ENCODE data around the gene RBBP8.

The RBBP8 gene

DNA sequence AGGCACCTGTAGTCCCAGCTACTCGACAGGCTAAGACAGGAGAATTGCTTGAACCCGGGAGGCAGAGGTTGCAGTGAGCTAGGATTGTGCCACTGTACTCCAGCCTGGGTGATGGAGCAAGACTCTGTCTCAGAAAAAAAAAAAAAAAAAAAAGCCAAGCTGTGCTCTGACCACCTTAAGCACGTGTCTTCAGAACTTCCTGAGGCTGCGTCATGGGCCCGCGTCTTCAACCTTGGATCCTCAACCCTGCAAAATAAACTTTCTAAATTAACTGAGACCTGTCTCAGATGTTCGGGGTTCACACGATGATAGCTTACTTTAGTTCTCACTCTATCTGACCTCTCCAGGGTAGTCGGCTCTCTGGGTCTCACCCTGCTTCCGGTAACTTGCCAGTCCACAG, 136.4 kb downstream of the RBBP8 start:
- no peak for TF ChIP-seq CTCF (IDR thresholded peaks at IDR 0.05; ENCODE audit: insufficient read depth, low read depth, low read length, missing control alignments)
- DNase-seq (ENCODE audit: low read depth) = no peak
- no peak overlapping the region for H3K4me3 ChIP-seq (ENCODE audit: low read depth, low read length)

DNA sequence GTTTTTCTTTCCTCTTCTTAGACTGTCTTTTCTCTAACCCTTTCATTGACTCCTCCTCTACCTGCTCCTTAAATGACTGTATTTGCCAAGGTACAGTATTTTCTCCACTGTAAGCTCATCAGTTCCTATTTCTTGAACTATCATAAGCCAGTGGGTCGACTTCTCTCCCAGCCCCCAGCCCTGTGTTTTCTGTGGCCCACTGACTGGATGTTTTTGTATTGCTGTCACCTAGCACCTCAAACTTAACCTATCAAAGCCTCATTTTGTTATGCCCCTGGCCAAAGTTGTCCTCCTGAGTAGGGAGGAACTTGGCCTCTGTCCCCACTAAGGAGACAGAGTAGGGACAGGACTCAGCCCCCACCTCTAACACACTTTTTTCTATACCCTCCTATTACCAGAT, 136.8 kb downstream of the RBBP8 start:
- TF ChIP-seq CTCF (IDR thresholded peaks at IDR 0.05; ENCODE audit: insufficient read depth, low read depth, low read length, missing control alignments) = no peak
- no peak for DNase-seq (ENCODE audit: low read depth)
- H3K4me3 ChIP-seq (ENCODE audit: low read depth, low read length) = no peak overlapping the region

GRCh38 chr18:23071285-23071684, 138.2 kb downstream of the RBBP8 start:
- peak; percentile 92 for DNase-seq (ENCODE audit: low read depth)
- no peak for TF ChIP-seq CTCF (IDR thresholded peaks at IDR 0.05; ENCODE audit: insufficient read depth, low read depth, low read length, missing control alignments)
- H3K4me3 ChIP-seq (ENCODE audit: low read depth, low read length) = no peak overlapping the region

DNA sequence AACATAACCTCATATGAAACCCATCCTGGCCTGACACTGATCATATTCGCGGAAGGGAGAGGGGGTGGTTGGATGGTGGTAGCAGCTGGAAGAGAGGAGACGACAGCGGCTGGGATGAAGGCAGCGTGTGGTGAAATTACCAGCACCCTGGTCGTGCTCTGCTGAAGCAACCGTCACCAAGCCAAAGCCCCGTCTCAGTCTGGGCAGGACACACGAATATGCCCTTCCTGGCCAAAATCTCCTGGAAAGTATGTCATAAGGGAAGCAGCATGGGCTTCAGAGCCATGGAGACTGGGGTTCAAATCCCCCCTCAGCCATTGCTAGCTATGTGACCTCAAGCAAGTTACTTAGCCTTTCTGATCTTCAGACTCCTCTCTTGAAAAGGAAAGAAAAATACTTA, 139.0 kb downstream of the RBBP8 start:
- H3K4me3 ChIP-seq (ENCODE audit: low read depth, low read length) = no peak overlapping the region
- no peak for DNase-seq (ENCODE audit: low read depth)
- no peak for TF ChIP-seq CTCF (IDR thresholded peaks at IDR 0.05; ENCODE audit: insufficient read depth, low read depth, low read length, missing control alignments)

DNA sequence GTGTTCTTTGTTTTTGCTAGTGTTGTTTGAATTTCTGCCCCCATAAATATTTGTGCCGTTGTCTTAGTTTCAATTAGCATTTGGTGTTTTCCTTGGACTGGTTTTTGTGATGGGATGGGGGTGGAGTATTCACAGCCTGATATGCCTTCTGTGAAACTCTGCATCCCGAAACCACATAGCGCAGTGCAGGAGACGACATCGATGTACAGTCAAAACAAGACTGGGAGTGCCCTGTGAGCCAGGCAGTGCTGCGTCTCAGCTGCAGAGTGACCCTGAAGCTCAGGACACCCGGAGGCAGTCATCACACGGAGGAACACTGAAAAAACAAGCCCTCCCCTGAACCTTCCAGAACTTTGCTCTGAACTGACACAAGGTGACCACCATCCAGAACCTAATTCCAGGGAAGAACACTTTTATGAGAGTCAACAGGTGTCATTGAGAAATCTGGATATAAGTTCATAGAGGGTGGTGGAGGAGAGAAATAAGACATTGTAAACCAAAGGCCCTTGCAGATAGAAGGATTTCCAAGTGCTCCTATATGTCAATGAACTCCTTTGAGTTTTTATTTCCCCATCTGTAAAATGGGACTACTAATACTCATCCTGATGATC, 141.0 kb downstream of the RBBP8 start:
- TF ChIP-seq CTCF (IDR thresholded peaks at IDR 0.05; ENCODE audit: insufficient read depth, low read depth, low read length, missing control alignments) = no peak
- DNase-seq (ENCODE audit: low read depth) = no peak
- H3K4me3 ChIP-seq (ENCODE audit: low read depth, low read length) = no peak overlapping the region

All from GM12865 (cell line).